Fibroblast of skin of left quadriceps (primary cell): Measurements from ENCODE around the gene ARHGEF9.
A peak's percentile ranks its signal among the peaks of the same experiment; 100 is the strongest.
"Not testable (repeated sequence)": the region's sequence is repeated elsewhere in the genome, so short reads cannot be mapped to it uniquely, and the experiment has no call there.

ENCODE experiments used
- DNase-seq, 2 experiments: peaks; one replicate each; pipeline ENCODE4 v3.0.0-alpha.2; 2013; ENCODE audit warnings: low read depth in 2 of 2

The ARHGEF9 gene

GRCh38 chrX:63661676-63662075, 123.3 kb downstream of the ARHGEF9 start:
- no peak for DNase-seq

DNA sequence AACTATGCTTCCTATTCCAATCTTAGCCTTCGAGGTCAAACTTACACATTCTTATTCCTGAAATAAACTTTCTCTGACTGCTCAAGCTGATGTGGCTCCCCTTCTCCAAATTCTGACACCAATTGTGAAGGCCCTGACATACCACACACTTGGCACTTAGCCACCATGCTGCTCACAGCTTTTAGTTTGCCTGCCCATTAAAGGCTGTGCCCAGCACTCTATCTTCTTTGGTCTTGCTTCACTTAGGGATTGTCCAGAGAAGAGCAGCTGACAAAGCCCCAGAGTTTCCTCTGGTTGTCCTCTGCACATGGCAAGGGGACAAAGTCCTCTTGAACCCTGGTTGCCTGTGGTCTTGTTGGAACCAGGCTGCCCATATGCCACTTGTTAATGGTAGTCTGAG, 126.1 kb downstream of the ARHGEF9 start:
- no peak for DNase-seq

- DNase-seq = peak; percentile 77 to 80
These were observed 127.2 kb downstream of the ARHGEF9 start for GRCh38 chrX:63657821-63658220.

- DNase-seq = peak; percentile 50 to 53
These were observed 128.0 kb downstream of the ARHGEF9 start for GRCh38 chrX:63656871-63657580.

DNA sequence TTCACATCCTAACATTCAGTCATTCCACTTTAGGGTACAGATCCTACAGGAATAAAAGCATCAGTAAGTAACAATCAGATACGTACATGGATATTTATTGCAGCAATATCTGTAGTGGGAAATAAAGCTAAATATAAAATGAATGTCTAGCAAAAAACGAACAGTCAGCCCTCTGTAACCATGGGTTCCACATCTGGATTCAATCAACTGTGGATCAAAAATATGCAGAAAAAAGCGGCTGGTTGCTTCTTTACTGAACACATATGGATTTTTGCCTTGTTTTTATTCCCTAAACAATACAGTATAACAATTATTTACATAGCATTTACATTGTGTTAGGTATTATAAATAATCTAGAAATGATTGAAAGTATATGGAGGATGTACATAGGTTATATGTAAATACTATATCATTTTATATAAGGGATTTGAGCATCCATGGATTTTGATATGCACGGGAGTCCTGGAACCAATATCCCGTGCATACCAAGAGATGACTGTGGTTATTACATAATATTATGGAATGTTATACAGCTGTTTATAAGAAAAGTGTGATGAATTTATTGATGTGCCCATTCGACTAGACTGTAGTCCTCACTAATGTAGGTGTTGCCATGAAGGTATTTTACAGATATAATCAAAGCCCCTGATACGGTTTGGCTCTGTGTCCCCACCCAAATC, 132.8 kb downstream of the ARHGEF9 start:
- peak; percentile 69 to 72 for DNase-seq

DNA sequence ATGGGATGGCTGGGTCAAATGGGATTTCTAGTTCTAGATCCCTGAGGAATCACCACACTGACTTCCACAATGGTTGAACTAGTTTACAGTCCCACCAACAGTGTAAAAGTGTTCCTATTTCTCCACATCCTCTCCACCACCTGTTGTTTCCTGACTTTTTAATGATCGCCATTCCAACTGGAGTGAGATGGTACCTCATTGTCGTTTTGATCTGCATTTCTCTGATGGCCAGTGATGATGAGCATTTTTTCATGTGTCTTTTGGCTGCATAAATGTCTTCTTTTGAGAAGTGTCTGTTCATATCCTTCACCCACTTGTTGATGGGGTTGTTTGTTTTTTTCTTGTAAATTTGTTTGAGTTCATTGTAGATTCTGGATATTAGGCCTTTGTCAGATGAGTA, 139.3 kb downstream of the ARHGEF9 start:
- DNase-seq = not testable (repeated sequence)

GRCh38 chrX:63635750-63636149, 149.3 kb downstream of the ARHGEF9 start:
- no peak for DNase-seq

DNA sequence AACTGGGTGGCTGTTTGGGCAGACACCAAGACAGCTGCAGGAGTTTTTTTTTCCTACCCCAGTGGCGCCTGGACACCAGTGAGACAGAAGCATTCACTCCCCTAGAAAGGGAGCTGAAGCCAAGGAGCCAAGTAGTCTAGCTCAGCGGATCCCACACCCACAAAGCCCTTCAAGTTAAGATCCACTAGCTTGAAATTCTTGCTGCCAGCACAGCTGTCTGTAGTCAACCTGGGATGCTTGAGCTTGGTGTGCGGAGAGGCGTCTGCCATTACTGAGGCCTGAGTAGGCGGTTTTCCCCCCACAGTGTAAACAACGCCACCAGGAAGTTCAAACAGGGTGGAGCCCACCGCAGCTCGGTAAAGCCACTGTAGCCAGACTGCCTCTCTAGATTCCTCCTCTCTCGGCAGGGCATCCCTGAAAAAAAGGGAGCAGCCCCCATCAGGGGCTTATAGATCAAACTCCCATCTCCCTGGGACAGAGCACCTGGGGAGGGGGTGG, 171.4 kb downstream of the ARHGEF9 start:
- DNase-seq = no peak

DNA sequence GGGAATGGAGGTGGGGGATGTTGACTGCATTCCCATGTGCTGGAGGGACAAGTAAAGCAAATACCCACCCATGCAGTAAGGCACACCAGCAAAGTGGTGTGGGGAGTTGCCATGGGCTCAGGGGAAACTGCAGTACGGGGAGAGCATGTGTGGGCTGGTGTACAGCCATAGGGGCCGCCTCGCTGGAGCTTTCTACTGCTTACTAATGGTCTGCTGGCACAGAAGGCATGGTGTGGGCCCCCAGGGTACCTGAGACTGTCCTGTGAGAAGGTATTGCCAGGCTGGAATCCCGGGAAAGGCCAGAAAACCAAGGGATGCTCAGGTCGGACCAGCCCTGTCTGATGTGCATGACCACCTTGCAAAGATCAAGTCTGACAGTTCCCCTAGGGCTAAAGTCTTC, 199.1 kb downstream of the ARHGEF9 start:
- DNase-seq = no peak
